Omental fat pad (tissue), 4 donors: ENCODE measurements around the gene KDM4C. TPM values are rescaled to one million over a fixed set of nuclear protein-coding genes. Genes with fewer than 3 reads are reported as not detected.

Source experiments
- ATAC-seq: fragments of 150-250 bp; one replicate; pipeline ENCODE4 v1.9.1; 2016; ENCODE audit warnings: mild to moderate bottlenecking, moderate library complexity; ENCODE audit not compliant: low FRiP score
- DNase-seq: peaks from one replicate; pipeline ENCODE4 v3.0.0-alpha.2; 2019; ENCODE audit warnings: low spot score
- CTCF ChIP-seq, 3 donors: fragments of 450-650 bp; IDR thresholded peaks; one replicate each; pipeline ENCODE4 v1.5.1; 2016 to 2017; ENCODE audit warnings: antibody characterized with exemption in 3 of 3, mild to moderate bottlenecking in 3 of 3, moderate library complexity in 2 of 3
- total RNA-seq, 4 donors: library from RNA; depleted of rRNA; stranded (reverse); fragments of >200 nt; gene quantifications; one replicate each; pipeline ENCODE4 v1.1.0, GENCODE V29; 2016

The KDM4C gene
- total RNA-seq, 4 donors from 2014 or later: 24.9 to 37.0 (median 32.0) TPM

GRCh38 chr9:7086389-7086788 lies 328.6 kb downstream of the KDM4C start:
- DNase-seq: no peak
- TF ChIP-seq CTCF (IDR thresholded peaks at IDR 0.05): no peak
- ATAC-seq: no peak

- ATAC-seq: no peak
- TF ChIP-seq CTCF (IDR thresholded peaks at IDR 0.05): no peak
- DNase-seq: no peak
These were observed 330.8 kb downstream of the KDM4C start for GRCh38 chr9:7088611-7089010.

GRCh38 chr9:7089406-7090193 lies 331.8 kb downstream of the KDM4C start:
- ATAC-seq: no peak
- TF ChIP-seq CTCF (IDR thresholded peaks at IDR 0.05): no peak
- DNase-seq: no peak

- no peak for TF ChIP-seq CTCF (IDR thresholded peaks at IDR 0.05)
- DNase-seq (no peak), ATAC-seq (no peak)
These were observed 335.3 kb downstream of the KDM4C start for GRCh38 chr9:7093040-7093439.

GRCh38 chr9:7094052-7094451 lies 336.3 kb downstream of the KDM4C start:
- no peak for TF ChIP-seq CTCF (IDR thresholded peaks at IDR 0.05)
- DNase-seq: no peak
- no peak for ATAC-seq

GRCh38 chr9:7094576-7094975 lies 336.8 kb downstream of the KDM4C start:
- ATAC-seq (no peak), DNase-seq (no peak)
- no peak for TF ChIP-seq CTCF (IDR thresholded peaks at IDR 0.05)

GRCh38 chr9:7095058-7095457 lies 337.3 kb downstream of the KDM4C start:
- ATAC-seq (no peak), DNase-seq (no peak)
- TF ChIP-seq CTCF (IDR thresholded peaks at IDR 0.05): no peak
